Measurements from ENCODE around the gene NEMP2. TPM values are rescaled to one million over a fixed set of nuclear protein-coding genes. Genes with fewer than 3 reads are reported as not detected.

The NEMP2 gene
- total RNA-seq, 1 experiment from 2014 or later: 46.0 TPM

- TF ChIP-seq, protein P1, sequence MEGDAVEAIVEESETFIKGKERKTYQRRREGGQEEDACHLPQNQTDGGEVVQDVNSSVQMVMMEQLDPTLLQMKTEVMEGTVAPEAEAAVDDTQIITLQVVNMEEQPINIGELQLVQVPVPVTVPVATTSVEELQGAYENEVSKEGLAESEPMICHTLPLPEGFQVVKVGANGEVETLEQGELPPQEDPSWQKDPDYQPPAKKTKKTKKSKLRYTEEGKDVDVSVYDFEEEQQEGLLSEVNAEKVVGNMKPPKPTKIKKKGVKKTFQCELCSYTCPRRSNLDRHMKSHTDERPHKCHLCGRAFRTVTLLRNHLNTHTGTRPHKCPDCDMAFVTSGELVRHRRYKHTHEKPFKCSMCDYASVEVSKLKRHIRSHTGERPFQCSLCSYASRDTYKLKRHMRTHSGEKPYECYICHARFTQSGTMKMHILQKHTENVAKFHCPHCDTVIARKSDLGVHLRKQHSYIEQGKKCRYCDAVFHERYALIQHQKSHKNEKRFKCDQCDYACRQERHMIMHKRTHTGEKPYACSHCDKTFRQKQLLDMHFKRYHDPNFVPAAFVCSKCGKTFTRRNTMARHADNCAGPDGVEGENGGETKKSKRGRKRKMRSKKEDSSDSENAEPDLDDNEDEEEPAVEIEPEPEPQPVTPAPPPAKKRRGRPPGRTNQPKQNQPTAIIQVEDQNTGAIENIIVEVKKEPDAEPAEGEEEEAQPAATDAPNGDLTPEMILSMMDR (IDR thresholded peaks at IDR 0.05; ENCODE audit: unreplicated experiment): no peak
- Mint-ChIP-seq H3K9me3 (ENCODE audit: unreplicated experiment) (peaks cover 1% of the 10 kb centered on the region), H3K4me3 (ENCODE audit: unreplicated experiment) (no peak overlapping the region), H3K36me3 (ENCODE audit: insufficient read depth, unreplicated experiment) (peaks cover 7% of the 10 kb centered on the region), H3K27me3 (ENCODE audit: insufficient read depth, unreplicated experiment) (no peaks in the 10 kb centered on the region), H3K27ac (ENCODE audit: low read depth, unreplicated experiment) (no peak overlapping the region), H3K4me1 (ENCODE audit: insufficient read depth, unreplicated experiment) (peaks cover 7% of the 10 kb centered on the region)
- POLR2A ChIA-PET: interaction anchor here (1.2 to 18.0 kb wide), 4 partner anchors 9 to 27 kb away, joined by 4 to 227 read pairs (median 6); partner anchors contain the start of gene NEMP2
- no peak for DNase-seq (ENCODE audit: unreplicated experiment)
- no TSS peak for BruUV-seq (replicated peaks)
- intact Hi-C loops (cut with micrococcal nuclease): no loop called here
- CTCF ChIA-PET: interaction anchor here (0.6 to 1.0 kb wide), 2 partner anchors 14 to 103 kb away, joined by 3 to 6 read pairs; no protein-coding TSS in a partner anchor
Observed at GRCh38 chr2:190561094-190561493, 26.6 kb upstream of the NEMP2 start.

DNA sequence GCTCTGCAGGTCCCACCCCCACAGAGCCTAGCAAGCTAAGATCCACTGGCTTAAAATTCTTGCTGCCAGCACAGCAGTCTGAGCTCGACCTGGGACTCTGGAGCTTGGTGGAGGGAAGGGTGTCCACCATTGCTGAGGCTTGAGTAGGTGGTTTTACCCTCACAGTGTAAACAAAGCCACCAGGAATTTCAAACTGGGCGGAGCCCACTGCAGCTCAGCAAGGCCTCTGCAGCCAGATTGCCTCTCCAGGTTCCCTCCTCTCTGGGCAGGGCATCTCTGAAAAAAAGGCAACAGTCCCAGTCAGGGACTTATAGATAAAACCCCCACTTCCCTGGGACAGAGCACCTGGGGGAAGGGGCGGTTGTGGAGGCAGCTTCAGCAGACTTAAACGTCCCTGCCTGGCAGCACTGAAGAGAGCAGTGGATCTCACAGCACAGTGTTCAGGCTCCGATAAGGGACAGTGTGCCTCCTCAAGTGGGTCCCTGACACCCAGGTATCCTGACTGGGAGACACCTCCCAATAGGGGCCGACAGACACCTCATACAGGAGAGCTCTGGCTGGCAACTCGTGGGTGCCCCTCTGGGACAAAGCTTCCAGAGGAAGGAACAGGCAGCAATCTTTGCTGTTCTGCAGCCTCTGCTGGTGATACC lies 20.0 kb upstream of the NEMP2 start:
- Mint-ChIP-seq H3K4me1 (ENCODE audit: insufficient read depth, unreplicated experiment) (peaks cover 9% of the 10 kb centered on the region), H3K27me3 (ENCODE audit: insufficient read depth, unreplicated experiment) (no peaks in the 10 kb centered on the region), H3K9me3 (ENCODE audit: unreplicated experiment) (peaks cover 7% of the 10 kb centered on the region), H3K27ac (ENCODE audit: low read depth, unreplicated experiment) (no peak overlapping the region), H3K4me3 (ENCODE audit: unreplicated experiment) (no peak overlapping the region), H3K36me3 (ENCODE audit: insufficient read depth, unreplicated experiment) (peaks cover 16% of the 10 kb centered on the region)
- no peak for DNase-seq (ENCODE audit: unreplicated experiment)
- BruUV-seq (replicated peaks): no TSS peak
- POLR2A ChIA-PET: interaction anchor here (1.2 to 14.8 kb wide), 2 partner anchors 16 to 20 kb away, joined by 3 to 227 read pairs; partner anchors contain the start of gene NEMP2
- intact Hi-C loops (cut with micrococcal nuclease): no loop called here
- CTCF ChIA-PET: interaction anchor here (0.6 to 1.8 kb wide), 6 partner anchors 10 to 96 kb away, joined by 3 to 5 read pairs (median 3); no protein-coding TSS in a partner anchor
- TF ChIP-seq, protein P1 (IDR thresholded peaks at IDR 0.05; ENCODE audit: unreplicated experiment): no peak

GRCh38 chr2:190553254-190553653 lies 18.7 kb upstream of the NEMP2 start:
- BruUV-seq (replicated peaks): no TSS peak
- H3K9me3 Mint-ChIP-seq (ENCODE audit: unreplicated experiment): peaks cover 7% of the 10 kb centered on the region

DNA sequence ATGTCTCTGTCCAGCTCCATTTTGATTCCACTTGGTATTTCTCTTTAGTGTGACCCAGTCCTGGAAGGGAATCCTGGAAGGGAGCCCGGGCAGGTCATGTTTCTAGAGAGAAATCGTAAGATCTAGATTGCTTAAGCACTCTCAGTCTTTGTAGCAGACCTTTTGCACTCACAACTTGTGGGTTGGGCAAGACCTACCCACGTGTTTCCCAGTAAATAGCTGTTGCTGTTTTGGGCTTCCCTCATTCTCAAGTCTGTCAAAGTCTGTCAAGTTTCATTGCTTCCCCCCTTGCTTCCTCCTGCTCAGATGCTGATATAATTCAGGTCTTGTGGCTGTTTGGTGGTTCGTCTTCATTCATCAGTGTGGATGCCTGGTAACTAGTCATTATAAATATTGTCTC lies 17.4 kb upstream of the NEMP2 start:
- TF ChIP-seq, protein P1 (IDR thresholded peaks at IDR 0.05; ENCODE audit: unreplicated experiment): no peak
- DNase-seq (ENCODE audit: unreplicated experiment): peak; percentile 90
- Mint-ChIP-seq H3K27me3 (ENCODE audit: insufficient read depth, unreplicated experiment) (no peaks in the 10 kb centered on the region), H3K9me3 (ENCODE audit: unreplicated experiment) (peaks cover 7% of the 10 kb centered on the region), H3K27ac (ENCODE audit: low read depth, unreplicated experiment) (peak overlapping the region; percentile 95), H3K4me3 (ENCODE audit: unreplicated experiment) (no peak overlapping the region), H3K4me1 (ENCODE audit: insufficient read depth, unreplicated experiment) (peaks cover 27% of the 10 kb centered on the region), H3K36me3 (ENCODE audit: insufficient read depth, unreplicated experiment) (peaks cover 9% of the 10 kb centered on the region)
- CTCF ChIA-PET: interaction anchor here (0.6 to 1.4 kb wide), 6 partner anchors 10 to 170 kb away, joined by 3 to 6 read pairs (median 4); no protein-coding TSS in a partner anchor
- no TSS peak for BruUV-seq (replicated peaks)
- POLR2A ChIA-PET: interaction anchor here (0.5 to 14.8 kb wide), 16 partner anchors 8 to 110 kb away, joined by 3 to 227 read pairs (median 4); partner anchors contain the start of gene NEMP2
- intact Hi-C loops (cut with micrococcal nuclease): no loop called here

More at GRCh38 chr2:190553254-190553653, 18.7 kb upstream of the NEMP2 start:
- CTCF ChIA-PET: interaction anchor here (0.5 to 1.8 kb wide), 5 partner anchors 9 to 200 kb away, joined by 3 to 5 read pairs (median 3); no protein-coding TSS in a partner anchor
- H3K4me1 Mint-ChIP-seq (ENCODE audit: insufficient read depth, unreplicated experiment): peaks cover 17% of the 10 kb centered on the region
- H3K4me3 Mint-ChIP-seq (ENCODE audit: unreplicated experiment): no peak overlapping the region
- no peak overlapping the region for H3K27ac Mint-ChIP-seq (ENCODE audit: low read depth, unreplicated experiment)
- TF ChIP-seq, protein P1 (IDR thresholded peaks at IDR 0.05; ENCODE audit: unreplicated experiment): no peak
- no peak for DNase-seq (ENCODE audit: unreplicated experiment)
- POLR2A ChIA-PET: interaction anchor here (0.5 to 14.8 kb wide), 8 partner anchors 10 to 233 kb away, joined by 3 to 227 read pairs (median 4); no protein-coding TSS in a partner anchor
- peaks cover 16% of the 10 kb centered on the region for H3K36me3 Mint-ChIP-seq (ENCODE audit: insufficient read depth, unreplicated experiment)
- no peaks in the 10 kb centered on the region for H3K27me3 Mint-ChIP-seq (ENCODE audit: insufficient read depth, unreplicated experiment)
- intact Hi-C loops (cut with micrococcal nuclease): no loop called here
